Metanephros (tissue), 1 donor: Measurements from ENCODE around the gene L3HYPDH. TPM values are rescaled to one million over a fixed set of nuclear protein-coding genes. Genes with fewer than 3 reads are reported as not detected.

Experiments
- total RNA-seq: library from RNA; depleted of rRNA; stranded (reverse); fragments of >200 nt; gene quantifications from one replicate; pipeline ENCODE4 v1.2.3, GENCODE V29; 2014

L3HYPDH gene
- total RNA-seq = 54.2 TPM

DNA sequence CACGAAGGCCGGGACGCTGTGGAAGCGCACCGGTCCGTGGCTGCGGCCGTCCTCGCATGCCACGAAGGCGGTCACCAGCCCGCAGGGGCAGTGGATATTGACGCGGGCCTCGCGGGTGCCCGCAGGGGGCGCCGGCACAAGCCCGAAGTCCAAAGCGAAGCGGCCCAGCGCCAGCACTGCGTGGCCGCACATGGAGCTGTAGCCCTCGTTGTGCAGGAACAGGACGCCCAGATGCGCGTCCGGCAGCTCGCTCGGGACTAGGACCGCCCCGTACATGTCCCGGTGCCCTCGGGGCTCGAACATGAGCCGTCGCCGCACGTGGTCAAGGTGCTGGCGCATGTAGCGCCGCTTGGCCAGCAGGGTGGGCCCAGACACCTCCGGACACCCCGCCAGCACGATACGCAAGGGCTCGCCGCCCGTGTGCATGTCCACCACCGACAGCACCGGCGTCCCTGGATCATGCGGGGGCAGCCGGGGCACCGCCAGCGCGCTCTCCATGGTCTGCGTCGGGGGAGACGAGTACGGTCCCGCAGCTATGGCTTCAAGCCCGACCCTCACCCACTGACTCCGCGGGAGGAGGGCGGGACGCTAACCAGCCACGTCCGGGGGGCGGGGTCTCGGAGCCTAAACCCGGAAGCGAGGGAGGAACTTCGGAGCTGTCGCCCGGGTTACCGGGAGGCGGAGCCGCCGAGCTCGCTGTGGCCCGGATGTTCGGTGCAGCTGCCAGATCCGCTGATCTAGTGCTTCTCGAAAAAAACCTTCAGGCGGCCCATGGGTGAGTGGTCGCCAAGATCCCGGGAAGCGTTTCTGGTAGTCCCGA is at the start of gene L3HYPDH, which contains the start of gene JKAMP:
Gene L3HYPDH, minus strand, starts transcription at position 590 of the 820 bp plus-strand sequence. Its CDS starts 92 bp downstream, at position 498.
Gene JKAMP, plus strand, starts transcription at position 699 of the 820 bp plus-strand sequence. Its CDS starts 73 bp downstream, at position 772.

DNA sequence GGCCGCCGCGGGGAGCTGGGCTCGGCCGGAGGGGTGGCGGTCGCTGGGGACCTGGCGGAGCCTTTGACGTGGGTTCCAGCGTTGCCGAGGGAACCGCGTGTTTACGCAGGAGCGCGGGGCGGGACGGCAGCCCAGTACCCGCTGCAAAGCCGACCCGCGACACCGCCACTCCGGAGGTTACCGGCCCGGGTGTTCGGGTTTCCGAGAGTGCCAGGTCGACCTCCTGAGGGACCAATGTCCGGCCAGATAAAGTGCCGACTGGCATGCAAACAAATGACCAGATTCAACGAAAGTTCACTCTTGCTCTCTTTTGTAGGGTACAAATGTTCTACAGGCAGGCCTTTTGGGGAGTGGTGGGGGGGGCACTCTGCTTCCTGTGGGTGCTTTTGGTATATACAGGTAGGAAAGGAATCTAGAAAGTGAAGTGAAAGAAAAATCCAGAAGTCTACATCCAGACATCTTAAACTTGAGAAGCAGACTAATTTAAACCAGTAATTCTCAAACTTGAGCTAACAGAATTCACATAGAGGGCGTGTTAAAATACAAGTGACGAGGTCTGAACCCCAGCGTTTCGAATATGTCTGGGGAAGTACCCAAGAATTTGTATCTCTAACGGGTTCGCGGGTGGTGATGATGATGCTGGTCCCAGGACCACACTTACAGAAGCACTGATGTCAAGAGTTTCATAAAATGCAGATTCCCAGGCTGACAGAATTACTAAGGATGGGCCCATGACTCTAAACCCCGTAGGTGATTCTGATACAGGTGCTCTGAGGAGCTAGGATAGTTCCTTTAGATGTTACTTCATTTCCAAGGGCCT is 18.7 kb downstream of the L3HYPDH start, which contains the start of gene GPR135:
Gene GPR135, minus strand, starts transcription at position 65 of the 820 bp plus-strand sequence. CDS start 154 bp downstream, outside the sequence.

Other genes starting within 250 kb of the L3HYPDH start
- gene GPR135, start 19.0 kb downstream of the L3HYPDH start, total RNA-seq = 5.7 TPM
- 77.7 TPM for gene JKAMP, start 109 bp upstream of the L3HYPDH start, total RNA-seq
- gene CCDC175, start 92.4 kb upstream of the L3HYPDH start, total RNA-seq = 1.5 TPM